ENCODE results near the gene HEXB. TPM values are rescaled to one million over a fixed set of nuclear protein-coding genes. Genes with fewer than 3 reads are reported as not detected.

HEXB gene
- total and polyA plus RNA-seq, 2 of the 13 experiments (the other 11 are each of a cell fraction or from before 2014, with no cell fraction given): 100 to 104 TPM

DNA sequence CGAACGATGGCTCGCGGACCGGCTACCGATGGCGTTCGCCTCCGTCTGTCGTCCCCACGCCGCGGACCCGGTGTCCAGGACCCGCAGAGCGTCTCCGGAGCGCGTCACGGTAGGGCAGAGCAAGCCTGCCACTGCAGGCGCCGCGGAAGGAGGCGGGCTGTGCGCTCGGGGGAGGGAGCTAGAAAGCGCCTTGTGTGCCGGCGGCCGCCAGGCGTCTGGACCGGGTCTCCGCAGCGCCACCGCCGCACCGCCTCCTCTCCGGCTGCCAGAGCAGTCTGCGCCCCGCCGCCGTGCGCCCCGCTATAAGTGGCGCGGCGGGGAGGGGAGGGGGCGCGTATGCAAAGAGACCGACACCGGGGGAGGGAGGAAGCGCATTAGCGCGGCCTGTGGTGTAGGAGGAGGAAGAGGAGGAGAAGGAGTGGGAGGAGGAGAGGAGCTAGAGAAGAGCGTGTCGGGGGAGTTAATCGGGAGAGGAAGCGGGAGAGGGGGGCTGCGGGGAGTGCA is 44.5 kb upstream of the HEXB start, which contains the start of gene ENC1 (continued):
- TF ChIP-seq ZNF614 (CRISPR knock-in tag; IDR thresholded peaks at IDR 0.05; ENCODE audit: borderline replicate concordance) (peak; percentile 78; the same call in 1 of the 2 replicates), NONO (IDR thresholded peaks at IDR 0.05) (no peak), NONO (CRISPR knock-in tag; conservative IDR thresholded peaks at IDR 0.05) (peak; percentile 99), REL (CRISPR knock-in tag; conservative IDR thresholded peaks at IDR 0.05) (peak; percentile 86; the same call in 1 of the 2 replicates), ZNF232 (CRISPR knock-in tag; IDR thresholded peaks at IDR 0.05; ENCODE audit: borderline replicate concordance) (no peak), ZNF101 (CRISPR knock-in tag; IDR thresholded peaks at IDR 0.05; ENCODE audit: borderline replicate concordance, low read depth) (no peak), ZNF883 (CRISPR knock-in tag; IDR thresholded peaks at IDR 0.05; ENCODE audit: not compliant biosample characterization) (peak; percentile 78), GLI4 (CRISPR knock-in tag; IDR thresholded peaks at IDR 0.05; ENCODE audit: borderline replicate concordance) (peak; percentile 76; the same call in 1 of the 2 replicates), PRPF4 (IDR thresholded peaks at IDR 0.05; ENCODE audit: low read depth, low read length, poor library complexity, severe bottlenecking) (no peak), ZSCAN22 (CRISPR knock-in tag; IDR thresholded peaks at IDR 0.05) (no peak), ZNF17 (CRISPR knock-in tag; IDR thresholded peaks at IDR 0.05) (no peak), DBP (CRISPR knock-in tag; IDR thresholded peaks at IDR 0.05; ENCODE audit: not compliant biosample characterization) (no peak), ZNF264 (CRISPR knock-in tag; IDR thresholded peaks at IDR 0.05) (no peak; the same call in 1 of the 2 replicates), MXI1 (IDR thresholded peaks at IDR 0.05; ENCODE audit: borderline replicate concordance, low read depth, low read length) (peak; percentile 45; the same call in 1 of the 3 replicates), ZNF235 (CRISPR knock-in tag; IDR thresholded peaks at IDR 0.05; ENCODE audit: borderline replicate concordance) (no peak), SRSF4 (IDR thresholded peaks at IDR 0.05; ENCODE audit: low read depth, low read length, poor library complexity, severe bottlenecking) (peak; percentile 81), ZSCAN29 (CRISPR knock-in tag; conservative IDR thresholded peaks at IDR 0.05) (no peak), CSRNP2 (CRISPR knock-in tag; conservative IDR thresholded peaks at IDR 0.05; ENCODE audit: low read depth) (peak; percentile 87; the same call in 1 of the 2 replicates), TEAD3 (CRISPR knock-in tag; optimal IDR thresholded peaks at IDR 0.05; ENCODE audit: borderline replicate concordance) (peak; percentile 50), ZNF816 (CRISPR knock-in tag; IDR thresholded peaks at IDR 0.05; ENCODE audit: borderline replicate concordance) (0 out of 2 replicates have a peak, but pooled peaks have one; percentile 7)
- TF ChIP-seq, protein P1, sequence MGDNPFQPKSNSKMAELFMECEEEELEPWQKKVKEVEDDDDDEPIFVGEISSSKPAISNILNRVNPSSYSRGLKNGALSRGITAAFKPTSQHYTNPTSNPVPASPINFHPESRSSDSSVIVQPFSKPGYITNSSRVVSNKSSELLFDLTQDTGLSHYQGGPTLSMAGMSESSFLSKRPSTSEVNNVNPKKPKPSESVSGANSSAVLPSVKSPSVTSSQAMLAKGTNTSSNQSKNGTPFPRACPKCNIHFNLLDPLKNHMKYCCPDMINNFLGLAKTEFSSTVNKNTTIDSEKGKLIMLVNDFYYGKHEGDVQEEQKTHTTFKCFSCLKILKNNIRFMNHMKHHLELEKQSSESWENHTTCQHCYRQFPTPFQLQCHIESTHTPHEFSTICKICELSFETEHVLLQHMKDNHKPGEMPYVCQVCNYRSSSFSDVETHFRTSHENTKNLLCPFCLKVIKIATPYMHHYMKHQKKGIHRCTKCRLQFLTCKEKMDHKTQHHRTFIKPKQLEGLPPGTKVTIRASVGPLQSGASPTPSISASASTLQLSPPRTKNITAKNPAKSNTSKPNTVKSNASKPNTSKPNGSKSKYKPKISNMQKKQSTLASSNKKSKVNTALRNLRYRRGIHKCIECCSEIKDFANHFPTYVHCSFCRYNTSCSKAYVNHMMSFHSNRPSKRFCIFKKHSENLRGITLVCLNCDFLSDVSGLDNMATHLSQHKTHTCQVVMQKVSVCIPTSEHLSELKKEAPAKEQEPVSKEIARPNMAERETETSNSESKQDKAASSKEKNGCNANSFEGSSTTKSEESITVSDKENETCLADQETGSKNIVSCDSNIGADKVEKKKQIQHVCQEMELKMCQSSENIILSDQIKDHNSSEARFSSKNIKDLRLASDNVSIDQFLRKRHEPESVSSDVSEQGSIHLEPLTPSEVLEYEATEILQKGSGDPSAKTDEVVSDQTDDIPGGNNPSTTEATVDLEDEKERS (CRISPR knock-in tag; IDR thresholded peaks at IDR 0.05): no peak
- TF ChIP-seq, protein P2, sequence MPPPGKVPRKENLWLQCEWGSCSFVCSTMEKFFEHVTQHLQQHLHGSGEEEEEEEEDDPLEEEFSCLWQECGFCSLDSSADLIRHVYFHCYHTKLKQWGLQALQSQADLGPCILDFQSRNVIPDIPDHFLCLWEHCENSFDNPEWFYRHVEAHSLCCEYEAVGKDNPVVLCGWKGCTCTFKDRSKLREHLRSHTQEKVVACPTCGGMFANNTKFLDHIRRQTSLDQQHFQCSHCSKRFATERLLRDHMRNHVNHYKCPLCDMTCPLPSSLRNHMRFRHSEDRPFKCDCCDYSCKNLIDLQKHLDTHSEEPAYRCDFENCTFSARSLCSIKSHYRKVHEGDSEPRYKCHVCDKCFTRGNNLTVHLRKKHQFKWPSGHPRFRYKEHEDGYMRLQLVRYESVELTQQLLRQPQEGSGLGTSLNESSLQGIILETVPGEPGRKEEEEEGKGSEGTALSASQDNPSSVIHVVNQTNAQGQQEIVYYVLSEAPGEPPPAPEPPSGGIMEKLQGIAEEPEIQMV (CRISPR knock-in tag; IDR thresholded peaks at IDR 0.05; ENCODE audit: low read depth): peak; percentile 82; the same call in 1 of the 2 replicates

All from HepG2 (cell line).